Measurements from ENCODE around the gene ERMAP. TPM values are rescaled to one million over a fixed set of nuclear protein-coding genes. Genes with fewer than 3 reads are reported as not detected.

Gene ERMAP
- total and polyA plus RNA-seq, 9 of the 15 experiments (the other 6 are each of a cell fraction or from before 2014, with no cell fraction given) = 8.0 to 31.4 (median 22.5) TPM

DNA sequence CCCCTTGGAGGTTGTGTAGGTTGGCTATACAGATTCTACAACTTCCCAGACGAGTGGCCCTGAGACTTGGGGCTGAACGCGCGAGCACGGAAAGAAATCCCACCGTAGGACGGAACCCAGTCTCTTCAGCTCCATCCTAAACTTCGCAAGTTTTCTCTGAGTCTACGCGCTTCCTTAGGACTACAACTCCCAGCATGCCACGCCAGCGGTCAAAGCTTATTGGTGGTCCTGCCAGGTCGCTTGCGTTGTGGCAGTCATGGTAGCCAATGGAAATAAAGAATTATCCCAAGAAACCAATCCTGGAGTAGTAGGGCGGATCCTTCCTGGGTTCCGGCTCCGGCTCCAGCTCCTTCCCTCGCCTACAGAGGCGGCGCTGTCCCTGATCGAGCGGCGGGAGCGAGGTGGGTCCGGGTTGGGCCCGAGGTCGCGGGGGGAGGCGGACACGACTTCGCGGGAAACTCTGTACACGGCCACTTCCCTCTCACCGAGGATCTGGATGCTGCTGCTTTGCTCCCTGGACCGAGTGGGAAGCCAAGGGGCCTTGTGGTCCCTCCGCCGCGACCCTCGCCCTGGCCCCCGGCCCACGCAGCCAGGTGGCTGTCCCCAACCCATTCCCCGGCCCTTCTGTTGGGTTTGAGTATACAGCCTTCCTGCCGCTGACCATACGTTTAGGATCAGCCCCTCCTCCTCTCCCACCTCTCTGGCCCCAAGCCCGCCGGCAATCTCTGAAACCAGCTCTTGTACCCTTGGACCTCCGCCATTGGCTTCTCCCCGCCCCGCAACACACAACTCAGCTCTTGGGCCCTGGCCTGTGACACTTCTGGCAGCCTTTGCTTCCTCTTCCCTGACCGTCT is 29.6 kb downstream of the ERMAP start, which contains the start of gene ZNF691 (continued):
- TF ChIP-seq, protein P1, sequence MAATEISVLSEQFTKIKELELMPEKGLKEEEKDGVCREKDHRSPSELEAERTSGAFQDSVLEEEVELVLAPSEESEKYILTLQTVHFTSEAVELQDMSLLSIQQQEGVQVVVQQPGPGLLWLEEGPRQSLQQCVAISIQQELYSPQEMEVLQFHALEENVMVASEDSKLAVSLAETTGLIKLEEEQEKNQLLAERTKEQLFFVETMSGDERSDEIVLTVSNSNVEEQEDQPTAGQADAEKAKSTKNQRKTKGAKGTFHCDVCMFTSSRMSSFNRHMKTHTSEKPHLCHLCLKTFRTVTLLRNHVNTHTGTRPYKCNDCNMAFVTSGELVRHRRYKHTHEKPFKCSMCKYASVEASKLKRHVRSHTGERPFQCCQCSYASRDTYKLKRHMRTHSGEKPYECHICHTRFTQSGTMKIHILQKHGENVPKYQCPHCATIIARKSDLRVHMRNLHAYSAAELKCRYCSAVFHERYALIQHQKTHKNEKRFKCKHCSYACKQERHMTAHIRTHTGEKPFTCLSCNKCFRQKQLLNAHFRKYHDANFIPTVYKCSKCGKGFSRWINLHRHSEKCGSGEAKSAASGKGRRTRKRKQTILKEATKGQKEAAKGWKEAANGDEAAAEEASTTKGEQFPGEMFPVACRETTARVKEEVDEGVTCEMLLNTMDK (IDR thresholded peaks at IDR 0.05; ENCODE audit: borderline replicate concordance, insufficient read depth, low read depth, low read length, poor library complexity, severe bottlenecking) = peak; percentile 92
- no peak; the same call in 1 of the 2 replicates for TF ChIP-seq FOXM1 (IDR thresholded peaks at IDR 0.05; ENCODE audit: low read depth)
- 0 out of 2 replicates have a peak, but pooled peaks have one; percentile 73 for TF ChIP-seq FOXM1 (CRISPR knock-in tag; IDR thresholded peaks at IDR 0.05; ENCODE audit: low read depth)
- TF ChIP-seq ZEB2 (IDR thresholded peaks at IDR 0.05) = 0 out of 2 replicates have a peak, but pooled peaks have one; percentile 27
- TF ChIP-seq, protein P2, sequence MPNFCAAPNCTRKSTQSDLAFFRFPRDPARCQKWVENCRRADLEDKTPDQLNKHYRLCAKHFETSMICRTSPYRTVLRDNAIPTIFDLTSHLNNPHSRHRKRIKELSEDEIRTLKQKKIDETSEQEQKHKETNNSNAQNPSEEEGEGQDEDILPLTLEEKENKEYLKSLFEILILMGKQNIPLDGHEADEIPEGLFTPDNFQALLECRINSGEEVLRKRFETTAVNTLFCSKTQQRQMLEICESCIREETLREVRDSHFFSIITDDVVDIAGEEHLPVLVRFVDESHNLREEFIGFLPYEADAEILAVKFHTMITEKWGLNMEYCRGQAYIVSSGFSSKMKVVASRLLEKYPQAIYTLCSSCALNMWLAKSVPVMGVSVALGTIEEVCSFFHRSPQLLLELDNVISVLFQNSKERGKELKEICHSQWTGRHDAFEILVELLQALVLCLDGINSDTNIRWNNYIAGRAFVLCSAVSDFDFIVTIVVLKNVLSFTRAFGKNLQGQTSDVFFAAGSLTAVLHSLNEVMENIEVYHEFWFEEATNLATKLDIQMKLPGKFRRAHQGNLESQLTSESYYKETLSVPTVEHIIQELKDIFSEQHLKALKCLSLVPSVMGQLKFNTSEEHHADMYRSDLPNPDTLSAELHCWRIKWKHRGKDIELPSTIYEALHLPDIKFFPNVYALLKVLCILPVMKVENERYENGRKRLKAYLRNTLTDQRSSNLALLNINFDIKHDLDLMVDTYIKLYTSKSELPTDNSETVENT (CRISPR knock-in tag; IDR thresholded peaks at IDR 0.05) = peak; percentile 82
- TF ChIP-seq CREM (IDR thresholded peaks at IDR 0.05; ENCODE audit: low read depth) = peak; percentile 88
- TF ChIP-seq ASH1L (IDR thresholded peaks at IDR 0.05; ENCODE audit: borderline replicate concordance, low read depth, partially characterized antibody) = peak; percentile 99
- TF ChIP-seq E2F8 (IDR thresholded peaks at IDR 0.05; ENCODE audit: low read depth, partially characterized antibody) = peak; percentile 92
- TF ChIP-seq ZSCAN29 (IDR thresholded peaks at IDR 0.05) = peak; percentile 91
- no peak for TF ChIP-seq ZNF57 (CRISPR knock-in tag; IDR thresholded peaks at IDR 0.05)
- peak; percentile 85 for TF ChIP-seq EP400 (IDR thresholded peaks at IDR 0.05)
- TF ChIP-seq ATF7 (IDR thresholded peaks at IDR 0.05) = peak; percentile 74
- TF ChIP-seq TEAD1 (CRISPR knock-in tag; IDR thresholded peaks at IDR 0.05) = peak in 1 of 2 experiments; percentile 83; a peak in 1 of 4 replicates
- TF ChIP-seq ZFX (CRISPR knock-in tag; IDR thresholded peaks at IDR 0.05) = peak; percentile 93
- TF ChIP-seq HNRNPLL (IDR thresholded peaks at IDR 0.05; ENCODE audit: low read depth, low read length, poor library complexity, severe bottlenecking) = peak; percentile 36
- TF ChIP-seq CBFA2T2 (conservative IDR thresholded peaks at IDR 0.05) = no peak
- peak; percentile 90 to 91 for TF ChIP-seq SIX5 (IDR thresholded peaks at IDR 0.05; ENCODE audit: borderline replicate concordance in 1 of 2, insufficient read depth in 1 of 2, low read depth in 1 of 2, low read length in 2 of 2)
- TF ChIP-seq ZNF707 (CRISPR knock-in tag; conservative IDR thresholded peaks at IDR 0.05) = no peak
- TF ChIP-seq HDAC1 (IDR thresholded peaks at IDR 0.05) = peak in 1 of 2 experiments; percentile 78; a peak in 1 of 4 replicates
- TF ChIP-seq SUPT5H (IDR thresholded peaks at IDR 0.05) = peak; percentile 89
- TF ChIP-seq HMGN3 (IDR thresholded peaks at IDR 0.05; ENCODE audit: borderline replicate concordance, extremely low read depth, insufficient read length, low read depth, low read length) = peak; percentile 69

All from K562 (cell line).